ENCODE data around the gene NFIB. TPM values are rescaled to one million over a fixed set of nuclear protein-coding genes. Genes with fewer than 3 reads are reported as not detected.

Gene NFIB
- total RNA-seq, 4 donors from 2014 or later: 40.2 to 150 (median 83.7) TPM

- Histone ChIP-seq H3K27ac (peak overlapping the region; percentile 91 to 97 (median 96)), H3K4me3 (peak overlapping the region; percentile 42 to 74 (median 66)), H3K4me1 (peaks cover 5 to 49% (median 17%) of the 10 kb centered on the region in 4 donors), H3K9me3 (no peaks in the 10 kb centered on the region), H3K36me3 (no peaks in the 10 kb centered on the region), H3K27me3 (peaks cover 10% of the 10 kb centered on the region)
- in situ Hi-C loops (cut with MboI; ENCODE audit: low pct_ligation_motif_present in 1 of 4, low pct_unique_long_range_greater_than_20kb in 1 of 4, low sequenced_read_pairs in 3 of 4) (no loop called here), intact Hi-C loops (cut with DNase I; ENCODE audit: low total_unique reads) (loop anchor here (10.0 kb wide), 1 partner anchor 221 kb away; no protein-coding TSS in a partner anchor)
- no peak for TF ChIP-seq POLR2A (IDR thresholded peaks at IDR 0.05)
- TF ChIP-seq CTCF (IDR thresholded peaks at IDR 0.05): no peak
- TF ChIP-seq POLR2AphosphoS5 (IDR thresholded peaks at IDR 0.05): no peak
- no peak for TF ChIP-seq EP300 (IDR thresholded peaks at IDR 0.05; ENCODE audit: low read depth)
- DNase-seq: peak; percentile 22
- WGBS, 2 donors (ENCODE audit: low coverage in 1 of 2): 5 to 7% methylated on average over 14 to 42 of the region's 42 CpGs
Measured at GRCh38 chr9:14315875-14316601, 2.1 kb upstream of the NFIB start.

DNA sequence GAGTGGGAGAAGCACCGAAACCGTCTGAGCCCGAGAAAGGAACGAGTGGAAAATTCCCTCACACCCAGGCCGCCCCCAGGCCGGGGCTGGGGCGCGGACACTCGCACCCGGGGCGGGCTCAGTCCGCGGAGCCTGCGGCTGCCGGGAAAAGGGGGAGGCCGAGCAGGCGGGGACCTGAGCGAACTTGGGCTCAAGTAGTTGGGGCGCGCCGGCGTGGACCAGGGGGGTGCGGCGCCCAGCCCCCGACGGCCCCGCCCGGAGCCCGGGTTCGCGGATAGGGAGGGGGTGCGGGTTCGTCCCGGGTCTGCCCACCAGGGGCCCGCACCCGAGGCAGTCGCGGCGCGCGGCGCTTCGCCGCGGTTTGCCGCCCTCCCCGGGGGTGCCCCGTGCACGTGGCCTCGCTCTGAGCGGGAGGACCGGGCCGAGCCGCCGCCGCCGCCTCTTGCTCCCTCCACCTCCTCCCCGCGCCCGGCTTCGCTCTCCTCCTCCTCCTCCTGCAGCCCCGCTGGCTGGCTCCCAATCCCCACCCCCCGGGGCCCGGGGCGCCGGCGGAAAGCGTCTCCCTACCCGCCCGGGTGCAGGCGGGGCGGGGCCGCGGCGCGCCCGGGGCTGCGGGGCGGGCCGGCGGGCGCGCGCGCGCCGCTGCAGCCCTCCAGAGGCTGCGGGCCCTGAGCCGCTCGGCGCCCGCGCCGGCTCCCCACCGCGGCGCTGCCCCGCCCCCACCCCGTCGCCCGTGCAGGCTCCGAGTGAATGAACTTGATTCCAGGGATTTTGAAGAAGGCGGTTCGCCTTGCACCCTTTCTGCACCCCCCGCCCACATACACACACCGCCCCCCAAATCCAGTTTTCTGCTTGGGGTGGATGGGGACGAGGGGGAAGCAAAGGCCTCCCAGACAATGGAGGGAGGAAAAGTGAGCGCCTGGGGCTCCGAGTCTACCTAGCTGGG, 1.3 kb upstream of the NFIB start:
- Histone ChIP-seq H3K4me1 (peaks cover 0 to 49% (median 15%) of the 10 kb centered on the region in 4 donors), H3K27ac (peak overlapping the region; percentile 91 to 97 (median 96)), H3K4me3 (peak overlapping the region; percentile 59 to 74 (median 68)), H3K27me3 (peaks cover 10% of the 10 kb centered on the region), H3K36me3 (no peaks in the 10 kb centered on the region), H3K9me3 (no peaks in the 10 kb centered on the region)
- WGBS, 2 donors (ENCODE audit: low coverage in 1 of 2): 1% methylated on average over 44 of the region's 109 CpGs; no CpG with 5 or more reads in 1 of the 2 donors
- DNase-seq: peak; percentile 91
- in situ Hi-C loops (cut with MboI; ENCODE audit: low pct_ligation_motif_present in 1 of 4, low pct_unique_long_range_greater_than_20kb in 1 of 4, low sequenced_read_pairs in 3 of 4): no loop called here
- intact Hi-C loops (cut with DNase I; ENCODE audit: low total_unique reads): loop anchor here (10.0 kb wide), 1 partner anchor 220 kb away; no protein-coding TSS in a partner anchor
- TF ChIP-seq CTCF (IDR thresholded peaks at IDR 0.05) (no peak), POLR2A (IDR thresholded peaks at IDR 0.05) (peak; percentile 39), POLR2AphosphoS5 (IDR thresholded peaks at IDR 0.05) (peak; percentile 43 to 64 (median 46))

- TF ChIP-seq POLR2A (IDR thresholded peaks at IDR 0.05) (peak; percentile 70), POLR2AphosphoS5 (IDR thresholded peaks at IDR 0.05) (peak; percentile 71 to 77 (median 76)), CTCF (IDR thresholded peaks at IDR 0.05) (peak in 2 of 5 experiments; percentile 20 to 28), EP300 (IDR thresholded peaks at IDR 0.05; ENCODE audit: low read depth) (no peak)
- WGBS, 2 donors (ENCODE audit: low coverage in 1 of 2): 1 to 6% methylated on average over 7 to 21 of the region's 21 CpGs
- Histone ChIP-seq H3K4me1 (peaks cover 4 to 50% (median 16%) of the 10 kb centered on the region in 4 donors), H3K9me3 (no peaks in the 10 kb centered on the region), H3K4me3 (peak overlapping the region; percentile 59 to 74 (median 68)), H3K27ac (peak overlapping the region; percentile 91 to 97 (median 96)), H3K36me3 (no peaks in the 10 kb centered on the region), H3K27me3 (peaks cover 10% of the 10 kb centered on the region)
- intact Hi-C loops (cut with DNase I; ENCODE audit: low total_unique reads): loop anchor here (10.0 kb wide), 1 partner anchor 220 kb away; no protein-coding TSS in a partner anchor
- DNase-seq: peak; percentile 82
- in situ Hi-C loops (cut with MboI; ENCODE audit: low pct_ligation_motif_present in 1 of 4, low pct_unique_long_range_greater_than_20kb in 1 of 4, low sequenced_read_pairs in 3 of 4): no loop called here
Measured at GRCh38 chr9:14314424-14314928, 535 bp upstream of the NFIB start.
